Activated gamma-delta T cell treated with anti-CD3 and anti-CD28 coated beads, Interleukin-2, amount 50 U/mL, for 16 hours (primary cell): ENCODE results near the gene SOX30.

Source experiments
- DNase-seq: peaks from one replicate; pipeline ENCODE4 v3.0.0-alpha.2; 2020; ENCODE audit warnings: low read depth

The SOX30 gene

DNA sequence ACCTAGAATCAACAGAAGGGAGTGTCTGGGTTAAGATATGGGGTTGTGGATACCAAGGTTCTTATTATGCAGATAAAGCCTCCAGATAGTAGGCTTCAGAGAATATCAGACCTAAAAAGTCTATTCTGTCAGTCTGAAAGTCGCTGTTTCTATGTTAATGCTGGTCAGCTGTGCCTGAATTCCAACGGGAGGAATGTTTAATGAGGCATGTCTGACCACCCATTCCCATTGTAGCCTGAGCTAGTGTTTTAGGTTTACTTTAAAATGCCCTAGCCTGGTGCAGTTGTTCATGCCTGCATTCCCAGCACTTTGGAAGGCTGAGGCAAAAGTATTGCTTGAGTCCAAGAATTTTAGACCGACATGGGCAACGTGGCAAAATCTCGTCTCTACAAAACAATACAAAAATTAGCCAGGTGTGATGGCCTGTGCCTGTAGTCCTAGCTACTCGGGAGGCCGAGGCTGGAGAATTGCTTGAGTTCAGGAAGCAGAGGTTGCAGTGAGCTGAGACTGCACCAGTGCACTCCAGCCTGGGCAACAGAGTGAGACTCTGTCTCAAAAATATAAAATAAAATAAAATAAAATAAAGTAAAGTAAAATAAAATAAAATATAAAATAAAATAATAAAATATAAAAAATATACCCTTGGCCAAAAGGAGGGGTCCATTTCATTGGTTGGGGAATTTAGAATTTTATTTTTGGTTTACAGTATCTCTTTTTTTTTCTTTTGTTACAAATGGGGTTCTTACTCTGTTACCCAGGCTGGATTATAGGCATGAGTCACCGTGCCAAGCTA, 7.8 kb upstream of the SOX30 start:
- DNase-seq: no peak

DNA sequence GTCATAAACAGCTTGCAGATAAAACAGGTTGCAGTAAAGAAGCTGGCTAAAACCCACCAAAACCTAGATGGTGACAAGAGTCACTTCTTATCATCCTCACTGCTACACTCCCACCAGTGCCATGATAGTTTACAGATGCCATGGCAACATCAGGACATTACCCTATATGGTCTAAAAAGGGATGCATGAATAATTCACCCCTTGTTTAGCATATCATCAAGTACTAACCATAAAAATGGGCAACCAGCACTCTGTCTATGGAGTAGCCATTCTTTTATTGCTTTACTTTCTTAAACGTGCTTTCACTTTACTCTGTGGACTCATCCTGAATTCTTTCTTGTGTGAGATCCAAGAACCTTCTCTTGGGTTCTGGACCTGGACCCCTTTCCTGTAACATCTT, 6.7 kb upstream of the SOX30 start:
- no peak for DNase-seq

DNA sequence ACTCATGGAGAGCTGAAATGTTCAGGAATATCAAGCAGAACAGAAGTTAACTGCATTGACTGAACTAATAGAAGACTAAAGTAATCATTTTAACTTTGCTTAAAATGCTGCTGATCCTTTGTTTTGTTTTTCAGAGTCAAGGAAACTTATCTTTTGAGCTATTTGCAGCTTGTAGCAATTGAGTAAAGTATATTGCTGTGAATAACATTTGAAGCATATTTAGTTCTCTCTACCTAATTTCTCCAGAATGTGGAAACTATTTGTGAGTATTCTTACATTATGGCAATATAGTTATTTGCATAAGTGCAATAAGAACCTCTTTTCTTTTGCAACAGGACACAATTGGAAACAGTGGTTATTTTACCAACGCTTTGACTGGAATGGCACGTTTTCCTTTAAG, 5.3 kb upstream of the SOX30 start:
- DNase-seq: no peak

DNA sequence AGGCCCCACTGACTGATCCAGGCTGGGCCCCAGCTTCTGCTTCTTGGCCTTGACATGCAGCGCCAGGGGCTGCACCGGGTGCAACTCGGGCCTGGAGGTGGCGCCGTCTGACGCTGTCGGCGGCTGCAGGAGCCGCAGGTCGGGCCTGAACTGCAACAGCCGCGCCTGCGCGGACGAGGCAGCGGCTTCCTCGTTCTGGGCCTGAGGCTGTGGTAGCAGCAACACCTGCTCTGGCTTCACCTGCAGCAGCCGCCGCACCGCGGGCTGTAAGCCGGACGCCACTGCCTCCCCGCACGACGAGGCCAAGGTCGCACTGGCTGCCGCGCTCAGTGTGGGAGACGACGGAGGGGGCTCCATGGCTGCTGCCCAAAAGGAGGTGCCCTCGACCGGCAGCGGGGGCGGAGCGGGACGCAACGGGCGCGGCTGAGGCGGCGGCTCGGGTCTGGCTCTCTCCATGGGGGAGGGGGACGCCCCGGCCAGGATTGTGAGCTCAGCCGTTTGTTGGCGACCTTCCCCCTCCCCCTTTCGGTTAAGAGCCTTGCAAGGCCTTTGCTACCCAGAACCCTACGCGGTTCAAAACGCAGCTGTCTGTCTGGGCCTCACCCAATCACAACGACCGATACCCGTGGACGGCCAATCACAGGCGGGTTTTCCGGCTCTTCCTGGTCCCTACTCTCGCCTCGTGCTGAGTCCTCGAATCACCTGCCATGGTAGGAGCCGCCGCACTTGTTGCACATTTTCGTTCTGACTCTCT, 438 bp downstream of the SOX30 start:
- peak; percentile 63 for DNase-seq

DNA sequence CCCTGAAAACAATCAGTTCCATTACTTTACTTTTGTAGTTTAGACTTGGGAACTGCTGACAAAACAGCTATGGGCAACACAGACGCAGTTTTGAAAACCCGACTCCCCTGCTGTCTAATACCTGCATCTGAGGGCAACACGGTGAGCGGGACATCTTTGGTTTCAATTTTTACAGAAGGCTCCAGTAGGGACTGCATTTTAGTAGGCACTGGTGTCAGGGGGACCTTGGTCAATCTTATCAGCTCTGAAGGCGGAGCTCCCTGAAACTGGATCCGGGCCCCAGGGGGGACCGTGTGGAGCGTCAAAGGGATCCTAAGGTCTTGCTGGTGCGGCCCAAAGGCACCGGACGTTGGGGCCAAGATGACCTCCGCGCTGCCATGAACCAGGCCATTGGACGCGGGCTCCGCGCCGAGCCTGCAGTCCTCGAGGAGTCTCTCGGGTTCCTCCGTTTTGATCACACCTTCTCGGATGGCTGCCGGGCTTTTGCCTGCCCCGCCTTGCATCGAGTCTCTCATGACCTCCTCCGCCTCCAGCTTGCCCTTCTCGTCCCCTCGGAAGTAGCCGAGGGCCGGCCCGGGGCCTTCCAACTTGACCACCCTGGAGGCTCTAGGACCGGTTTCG, 1.1 kb downstream of the SOX30 start:
- DNase-seq: no peak

DNA sequence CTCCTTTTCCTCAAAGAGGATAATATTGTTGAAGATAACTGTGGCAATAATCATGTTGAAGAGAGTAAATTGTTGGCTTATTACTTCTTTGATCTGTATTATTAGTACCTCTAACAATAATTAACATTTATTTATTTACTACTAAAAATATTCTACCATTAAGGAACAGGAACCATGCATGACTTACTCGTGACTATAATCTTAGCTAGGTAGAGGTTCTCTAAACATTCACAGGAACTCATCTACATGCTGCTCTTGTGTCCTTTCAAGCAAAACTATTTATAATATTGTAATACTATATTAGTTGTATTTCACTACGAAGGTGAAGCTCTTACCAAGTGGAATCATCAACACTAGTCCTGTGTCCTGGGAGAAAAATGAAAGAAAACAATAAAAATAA, 3.1 kb downstream of the SOX30 start:
- DNase-seq: no peak

DNA sequence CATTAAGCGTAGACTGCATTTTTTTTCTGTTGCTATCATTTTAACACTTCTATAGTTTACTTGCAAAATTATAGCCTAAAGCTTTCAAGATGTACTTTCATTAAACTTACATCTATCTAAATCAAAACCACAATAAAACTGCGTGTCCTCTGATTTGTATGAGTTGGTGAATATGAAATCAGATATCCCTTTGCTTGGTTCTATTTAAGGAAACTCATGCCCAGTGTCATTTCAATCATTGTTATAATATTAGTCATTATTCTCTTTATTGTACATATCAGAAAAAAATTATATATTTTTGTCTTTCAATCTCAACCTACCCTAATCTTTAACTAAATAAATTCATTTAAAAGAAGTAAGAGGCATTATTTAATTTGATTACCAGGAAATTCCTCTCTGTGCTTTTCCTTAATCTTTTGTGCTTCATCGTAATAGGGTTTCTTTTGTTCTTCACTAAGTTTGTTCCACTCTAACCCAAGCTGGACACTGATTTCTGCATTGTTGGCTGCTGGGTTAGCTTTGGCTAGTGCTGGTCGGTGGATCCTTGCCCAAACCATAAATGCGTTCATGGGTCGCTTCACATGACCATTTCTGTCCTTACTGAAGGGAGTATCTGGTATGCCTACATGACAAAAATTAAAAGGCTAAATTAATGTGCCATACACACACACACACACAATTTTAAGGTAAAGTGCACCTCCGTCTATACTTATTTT, 3.8 kb downstream of the SOX30 start:
- DNase-seq: no peak

DNA sequence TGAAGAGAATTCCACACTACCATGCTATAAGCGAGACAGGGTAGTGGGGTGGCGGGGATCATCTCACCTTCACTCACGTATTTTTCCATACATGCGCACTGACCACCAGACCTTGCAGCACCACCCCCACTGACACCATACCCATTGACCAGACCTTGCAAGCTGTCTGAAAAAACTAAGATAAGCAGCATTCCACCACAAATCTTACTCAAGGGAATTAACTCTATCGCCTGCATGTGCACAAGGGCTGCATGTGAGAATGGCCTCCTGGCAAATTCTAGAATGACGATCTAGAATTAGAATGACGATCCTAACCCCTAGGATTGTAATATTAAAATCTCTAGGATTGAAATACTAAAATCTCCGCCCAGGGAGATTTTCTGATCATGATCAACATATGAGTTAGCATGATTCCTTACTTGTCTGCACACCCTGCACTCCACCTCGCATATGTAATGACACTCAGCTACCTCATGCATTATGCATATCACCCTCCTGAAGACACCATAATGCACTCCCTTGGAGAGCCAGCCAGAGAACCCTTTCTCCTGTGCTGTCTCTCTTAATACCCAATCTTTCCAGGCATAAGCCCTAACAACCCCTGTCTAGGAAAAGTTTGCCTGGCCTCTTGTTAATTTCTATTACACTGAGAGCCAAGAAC, 11.7 kb downstream of the SOX30 start:
- no peak for DNase-seq

DNA sequence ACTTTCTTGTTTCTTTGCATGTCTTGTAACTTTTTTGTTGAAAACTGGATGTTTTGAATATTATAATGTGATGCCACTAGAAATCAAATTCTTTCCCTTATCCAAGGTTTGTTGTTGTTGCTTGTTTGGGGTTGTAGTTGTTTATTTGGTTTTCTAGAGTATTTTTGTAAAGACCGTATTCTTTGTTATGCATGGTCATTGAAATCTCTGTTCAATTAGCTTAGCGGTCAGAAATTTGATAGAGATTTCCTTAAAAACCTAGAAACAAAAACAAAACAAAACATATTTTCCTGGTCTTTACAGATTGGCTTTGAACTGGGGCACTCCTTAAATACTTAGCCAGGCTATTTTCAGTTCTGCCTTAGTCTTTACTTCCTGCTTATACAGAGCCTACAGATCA, 21.9 kb downstream of the SOX30 start:
- DNase-seq: no peak

DNA sequence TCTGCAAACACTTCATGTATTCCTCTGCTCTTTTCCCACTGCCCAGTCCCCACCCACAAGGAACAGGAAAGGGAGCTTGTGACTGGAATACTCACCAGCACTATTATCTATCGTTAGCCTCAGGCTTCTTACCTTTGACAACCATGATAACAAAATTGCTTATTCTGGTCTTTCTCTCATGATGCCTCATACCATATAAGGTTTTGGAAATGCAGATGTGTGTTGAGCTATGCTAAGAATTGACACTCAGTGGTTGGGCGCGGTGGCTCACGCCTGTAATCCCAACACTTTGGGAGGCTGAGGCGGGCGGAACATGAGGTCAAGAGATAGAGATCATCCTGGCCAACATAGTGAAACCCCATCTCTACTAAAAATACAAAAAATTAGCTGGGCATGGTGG, 25.4 kb downstream of the SOX30 start:
- DNase-seq: no peak

DNA sequence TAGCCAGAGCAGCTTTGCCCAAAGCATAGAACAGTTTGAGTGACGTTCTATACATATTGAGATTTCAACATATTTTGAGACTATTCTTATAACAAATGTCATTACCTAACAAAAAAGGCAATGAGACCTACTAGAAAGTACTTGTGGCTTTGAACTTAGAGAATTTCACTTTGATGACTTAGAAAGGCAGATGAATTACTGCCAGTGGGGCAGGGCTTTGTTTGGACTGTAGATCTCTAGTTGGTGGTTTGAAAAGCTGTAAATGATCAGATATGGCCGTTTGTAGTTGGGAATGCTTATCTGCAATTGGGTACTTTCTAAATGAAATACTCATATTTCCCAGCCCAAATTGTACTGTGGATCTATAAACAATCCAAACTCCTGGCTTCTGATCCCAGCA, 28.1 kb downstream of the SOX30 start:
- no peak for DNase-seq

DNA sequence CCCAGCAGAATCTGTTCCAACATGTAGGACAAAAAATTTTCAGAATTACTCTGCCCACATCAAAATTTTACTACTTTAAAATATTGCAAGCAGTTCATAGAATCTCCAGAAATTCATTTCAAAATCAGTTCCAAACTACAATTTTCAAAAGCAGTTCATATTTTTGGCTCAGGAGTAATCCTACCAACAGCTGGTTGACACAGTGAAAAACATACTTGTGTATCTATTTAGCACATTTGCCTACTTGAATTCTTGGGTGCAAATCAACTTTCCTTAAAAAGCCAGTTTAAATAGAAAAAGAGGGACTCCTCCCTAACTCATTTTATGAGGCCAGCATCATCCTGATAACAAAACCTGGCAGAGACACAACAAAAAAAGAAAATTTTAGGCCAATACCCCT, 31.5 kb downstream of the SOX30 start:
- no peak for DNase-seq

DNA sequence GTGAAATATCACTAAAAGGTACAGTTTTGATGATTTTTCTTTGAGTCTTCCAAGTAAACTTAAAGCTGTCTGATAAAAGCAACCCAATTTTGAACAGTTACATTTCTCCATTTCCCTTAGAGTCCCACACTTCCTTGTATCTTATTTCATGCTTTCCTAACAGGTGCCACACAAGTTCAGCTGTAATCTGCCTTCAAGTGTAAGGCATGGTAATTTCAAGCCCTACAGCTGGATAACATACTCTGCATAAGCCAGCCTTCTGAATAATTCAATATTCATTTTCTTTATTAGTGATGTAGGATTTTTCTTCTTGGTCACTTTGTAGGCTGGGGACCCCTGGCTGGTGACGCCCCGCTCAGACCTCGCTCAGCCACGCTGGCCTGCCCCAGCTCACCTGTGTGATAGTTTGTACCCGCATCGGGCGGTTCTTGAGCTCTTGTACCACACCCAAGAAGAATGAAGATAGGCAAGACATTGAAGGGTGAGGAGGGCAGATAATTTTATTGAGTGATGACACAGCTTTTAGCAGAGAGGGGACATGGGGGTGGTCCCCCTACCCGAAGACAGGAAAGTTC, 34.0 kb downstream of the SOX30 start:
- DNase-seq: no peak

DNA sequence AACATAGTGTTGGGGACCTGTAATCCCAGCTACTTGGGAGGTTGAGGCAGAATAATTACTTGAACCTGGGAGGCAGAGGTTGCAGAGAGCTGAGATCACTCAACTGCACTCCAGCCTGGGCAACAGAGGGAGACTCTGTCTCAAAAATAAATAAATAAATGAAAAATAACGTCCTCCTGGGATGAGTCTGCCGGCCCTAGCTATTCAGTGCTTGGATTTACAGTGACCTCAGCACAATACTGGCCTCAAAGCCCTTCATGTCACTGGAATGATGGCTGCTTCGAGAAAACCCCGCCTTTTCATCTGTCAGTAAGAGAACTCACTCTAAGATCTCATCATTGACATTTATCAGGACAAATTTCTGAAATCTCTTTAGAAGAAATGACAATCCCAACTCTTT, 35.5 kb downstream of the SOX30 start:
- no peak for DNase-seq

DNA sequence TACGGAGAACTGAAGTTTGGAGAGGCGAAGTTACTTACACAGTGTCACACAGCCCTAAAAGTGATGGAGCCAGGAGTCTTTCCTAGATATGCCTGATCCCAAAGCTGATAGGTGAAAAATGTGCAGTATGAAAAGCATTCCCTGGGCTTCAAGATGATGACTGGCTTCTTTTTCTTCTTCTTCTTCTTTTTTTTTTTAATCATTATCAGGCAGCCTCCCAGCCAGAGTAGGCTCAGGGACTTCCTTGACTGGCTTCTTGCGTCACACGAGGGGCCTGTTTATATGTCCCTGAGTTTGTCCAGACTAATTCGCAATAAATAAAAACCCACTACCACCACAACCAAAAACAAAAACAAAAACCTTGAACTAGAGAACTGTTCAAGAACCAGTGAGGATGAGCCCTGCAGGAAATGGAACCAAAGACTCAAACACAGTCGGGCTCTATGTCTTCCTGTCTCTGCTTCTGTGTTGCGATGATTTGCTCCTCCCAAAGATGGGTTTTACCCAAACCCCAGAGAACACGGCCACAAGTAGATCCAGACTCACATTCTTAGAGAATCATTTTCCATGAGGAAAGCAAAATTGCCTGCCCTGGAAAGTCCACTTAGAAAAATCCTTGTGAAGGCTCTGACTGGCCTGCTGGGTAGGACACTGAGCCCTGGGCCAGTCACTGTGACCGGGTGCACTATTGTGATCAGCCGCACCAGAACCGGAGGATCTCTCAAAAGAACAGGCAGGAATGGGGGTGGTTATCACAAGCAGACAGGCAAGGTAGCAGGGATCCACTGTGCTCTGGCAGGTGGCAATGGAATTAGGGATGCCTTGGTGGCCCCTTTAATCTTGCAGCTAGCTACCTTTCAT, 38.6 kb downstream of the SOX30 start:
- no peak for DNase-seq

DNA sequence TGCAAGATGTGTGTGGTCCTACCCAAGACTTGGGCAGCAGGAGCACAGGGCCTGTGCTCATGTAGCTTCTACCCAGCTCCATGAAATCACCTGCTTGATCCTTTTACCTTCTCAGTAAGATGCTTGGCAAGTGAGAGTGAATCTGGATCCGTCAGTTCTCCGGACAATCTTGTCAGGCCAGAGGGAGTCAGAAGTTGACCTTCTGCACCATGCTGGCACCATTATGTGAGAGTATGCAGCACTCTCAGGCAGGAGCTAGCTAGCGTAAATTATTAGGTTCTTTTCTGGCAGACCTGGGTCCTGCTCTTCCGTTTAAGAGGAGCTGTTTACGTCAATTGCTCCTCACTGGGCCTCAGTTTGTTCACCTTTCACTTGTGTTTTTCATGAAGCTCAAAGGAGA, 39.7 kb downstream of the SOX30 start:
- no peak for DNase-seq

DNA sequence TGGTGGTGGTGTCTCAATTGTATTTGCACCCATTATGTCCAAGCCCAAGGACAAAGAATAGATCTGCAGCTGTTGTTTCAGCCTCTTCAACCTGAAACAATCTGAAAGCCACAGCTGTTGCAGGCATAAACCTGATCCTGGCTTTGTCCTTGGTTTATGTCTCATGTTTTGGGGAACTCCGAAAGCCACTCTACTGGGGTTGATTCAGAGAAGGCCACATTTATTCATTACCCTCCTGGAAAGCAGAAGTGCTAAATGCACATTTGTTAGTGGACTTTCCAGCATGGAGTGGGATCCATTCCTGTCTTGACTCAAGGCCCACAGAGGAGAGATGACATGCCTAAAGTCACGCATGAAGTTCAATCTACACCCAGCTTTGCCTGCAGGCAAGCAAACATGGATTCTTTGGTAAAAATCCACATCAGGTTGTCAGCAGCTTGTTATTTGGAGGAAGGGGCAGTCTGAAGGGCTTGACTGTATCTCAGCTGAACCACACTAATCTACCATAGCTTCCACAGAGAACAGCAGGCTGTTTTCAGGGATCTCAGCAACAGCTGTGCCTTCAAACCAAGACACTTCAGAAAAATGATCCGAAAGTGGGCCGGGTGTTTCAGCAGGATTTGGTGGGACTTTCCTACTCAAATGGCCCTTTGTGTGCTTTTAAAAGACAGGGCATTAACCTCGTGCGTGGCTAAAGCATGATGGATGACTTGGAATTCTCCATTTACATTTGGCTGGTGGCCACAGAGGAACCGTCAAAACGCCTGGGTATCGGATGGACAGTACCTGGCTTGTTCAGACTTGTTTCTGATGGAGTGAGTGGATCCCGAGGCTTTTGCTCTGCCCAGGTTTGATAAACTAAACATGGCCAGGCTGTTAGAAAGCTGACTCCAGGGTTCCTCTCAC, 40.4 kb downstream of the SOX30 start:
- no peak for DNase-seq

DNA sequence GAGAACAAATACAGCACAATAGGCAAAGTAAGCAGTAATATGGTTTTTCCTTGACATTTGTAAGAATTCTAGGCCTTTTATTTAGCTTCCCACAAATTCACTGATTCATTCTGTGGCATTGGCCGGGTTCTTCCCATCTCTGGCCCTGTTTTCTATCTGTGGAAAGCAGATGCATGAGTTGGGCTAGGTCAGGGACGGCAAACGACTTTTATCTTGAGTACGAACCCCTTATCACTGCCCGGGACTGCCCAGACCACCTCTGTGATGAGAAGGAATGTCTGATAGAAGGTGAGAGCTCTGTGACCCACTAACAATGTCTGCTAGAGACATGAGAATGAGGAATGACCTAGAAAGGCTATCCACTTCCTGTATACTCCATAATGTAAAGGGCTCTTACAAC, 41.2 kb downstream of the SOX30 start:
- no peak for DNase-seq

DNA sequence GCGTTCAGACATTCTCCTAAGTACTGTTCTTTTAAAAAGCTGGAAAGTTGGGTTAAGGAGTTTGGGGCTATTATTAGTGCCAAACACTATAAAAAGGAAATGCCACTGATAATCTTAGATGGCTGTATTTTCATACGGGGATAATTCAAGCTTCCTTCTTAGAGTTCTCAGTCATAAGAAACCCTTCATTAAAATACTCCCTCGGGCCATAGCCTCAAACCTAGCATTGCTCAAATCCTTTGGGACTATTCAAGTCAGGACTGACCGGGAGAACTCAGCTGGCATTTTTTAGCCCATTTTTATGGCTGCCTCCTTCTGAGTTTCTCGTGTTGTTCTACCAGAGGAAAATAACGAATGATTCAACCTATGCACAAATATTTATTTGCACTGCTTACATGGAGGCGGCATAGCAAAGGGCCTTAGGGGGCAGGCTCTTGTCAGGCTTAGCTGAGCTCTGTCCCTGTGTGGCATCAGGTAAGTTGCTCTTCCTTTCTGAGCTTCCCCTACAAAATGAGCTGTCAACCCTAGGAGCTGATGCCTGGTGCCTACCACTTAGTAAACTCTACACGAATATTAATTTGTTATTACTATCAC, 43.2 kb downstream of the SOX30 start:
- no peak for DNase-seq
